ENCODE results near the gene CACNA1D. TPM values are rescaled to one million over a fixed set of nuclear protein-coding genes. Genes with fewer than 3 reads are reported as not detected.

The CACNA1D gene
- total and polyA plus RNA-seq, 9 of the 15 experiments (the other 6 are each of a cell fraction or from before 2014, with no cell fraction given): 0.29 TPM; not detected in 8

GRCh38 chr3:53803816-53804695 is 309.6 kb downstream of the CACNA1D start:
- Histone ChIP-seq H2AFZ (ENCODE audit: low read depth, low read length) (no peak overlapping the region), H3K27ac (ENCODE audit: extremely low read depth, low read depth, low read length) (no peak overlapping the region), H3K27me3 (ENCODE audit: control insufficient read depth in 2 of 2, insufficient read depth in 2 of 2, low read length in 2 of 2) (peaks cover 10 to 82% of the 10 kb centered on the region in 2 experiments; a peak in 4 of 5 replicates), H3K4me1 (replicated peaks in 1 of 2; ENCODE audit: control insufficient read depth in 2 of 2, insufficient read depth in 2 of 2, low read length in 2 of 2) (no peaks in the 10 kb centered on the region), H4K20me1 (replicated peaks; ENCODE audit: control insufficient read depth, insufficient read depth, low read length) (no peaks in the 10 kb centered on the region; the same call in 1 of the 2 replicates), H3K79me2 (ENCODE audit: control insufficient read depth, insufficient read depth, low read length) (no peaks in the 10 kb centered on the region), H3K4me3 (no peak overlapping the region), H3K9me3 (replicated peaks; ENCODE audit: control insufficient read depth, insufficient read depth, low read depth, low read length) (no peaks in the 10 kb centered on the region), H3K4me2 (ENCODE audit: insufficient read depth, low read length) (no peak overlapping the region), H3K9ac (ENCODE audit: insufficient read depth in 1 of 2, low read depth in 2 of 2, low read length in 2 of 2) (no peak overlapping the region), H3K36me3 (ENCODE audit: control insufficient read depth, insufficient read depth, low read length) (no peaks in the 10 kb centered on the region), H3K9me1 (ENCODE audit: control insufficient read depth, insufficient read depth, low read length) (no peaks in the 10 kb centered on the region)
- ATAC-seq: no peak
- in situ Hi-C loops (cut with MboI): no loop called here
- WGBS (ENCODE audit: insufficient coverage, low coverage, missing lambda C conversion rate): 2% methylated on average over 18 of the region's 20 CpGs
- no peak for FAIRE-seq
- TF ChIP-seq FOXA3 (CRISPR knock-in tag; conservative IDR thresholded peaks at IDR 0.05 in 1 of 2, IDR thresholded peaks at IDR 0.05 in 1 of 2): no peak
- no peak for TF ChIP-seq RERE (CRISPR knock-in tag; IDR thresholded peaks at IDR 0.05; ENCODE audit: borderline replicate concordance)
- no peak for TF ChIP-seq KDM2B (CRISPR knock-in tag; IDR thresholded peaks at IDR 0.05)
- TF ChIP-seq ZNF586 (CRISPR knock-in tag; conservative IDR thresholded peaks at IDR 0.05): no peak
- TF ChIP-seq MAFK (IDR thresholded peaks at IDR 0.05; ENCODE audit: low read length): no peak
- intact Hi-C loops (cut with micrococcal nuclease): no loop called here
- ChIA-PET CTCF (ENCODE audit: low intra/inter-chr PET ratio) (no interaction called here), POLR2A (interaction anchor here (0.8 kb wide), 1 partner anchor 373 kb away, joined by 3 read pairs; no protein-coding TSS in a partner anchor)
- DNase-seq (ENCODE audit: extremely low read depth in 1 of 4, low spot score in 3 of 4): no peak
- no TSS peak for BruUV-seq (replicated peaks)

Measured in K562 (cell line).